Kidney epithelial cell (primary cell): ENCODE measurements around the gene SCPEP1. TPM values are rescaled to one million over a fixed set of nuclear protein-coding genes. Genes with fewer than 3 reads are reported as not detected.

ENCODE experiments used
- DNase-seq: peaks from one replicate; pipeline ENCODE4 v3.0.0-alpha.2; 2010; ENCODE audit warnings: low read depth
- H3K27me3 ChIP-seq: 2 replicates; pipeline ENCODE4 v1.6.0; 2011; ENCODE audit warnings: low read length; ENCODE audit not compliant: control insufficient read depth, insufficient read depth
- H3K36me3 ChIP-seq: 2 replicates; pipeline ENCODE4 v1.5.1; 2011; ENCODE audit warnings: low read length; ENCODE audit not compliant: control insufficient read depth, insufficient read depth
- H3K4me3 ChIP-seq: 2 replicates; pipeline ENCODE4 v1.5.1; 2011; ENCODE audit warnings: low read depth, mild to moderate bottlenecking, control low read depth, low read length
- CTCF ChIP-seq: IDR thresholded peaks from 2 replicates; pipeline ENCODE4 v1.5.1; 2011; ENCODE audit warnings: mild to moderate bottlenecking, moderate library complexity, low read length, control low read depth, inconsistent platforms; ENCODE audit not compliant: insufficient read depth, poor library complexity, severe bottlenecking
- total RNA-seq: library from RNA; depleted of rRNA; stranded (reverse); fragments of >200 nt; gene quantifications from 2 replicates; pipeline ENCODE4 v1.2.3, GENCODE V29; 2015

The SCPEP1 gene
- total RNA-seq, 1 donor from 2014 or later: 24.8 TPM

- no peak for DNase-seq
- TF ChIP-seq CTCF: no peak
- H3K36me3 ChIP-seq: no peaks in the 10 kb centered on the region
- H3K27me3 ChIP-seq: peaks cover 14% of the 10 kb centered on the region
- H3K4me3 ChIP-seq: no peak overlapping the region
Observed at GRCh38 chr17:57050306-57050705, 72.4 kb downstream of the SCPEP1 start.

- TF ChIP-seq CTCF: no peak
- DNase-seq: no peak
- Histone ChIP-seq H3K4me3 (no peak overlapping the region), H3K27me3 (no peaks in the 10 kb centered on the region), H3K36me3 (no peaks in the 10 kb centered on the region)
Observed at GRCh38 chr17:57051886-57052361, 74.0 kb downstream of the SCPEP1 start.

Other genes with a start within 250 kb of the SCPEP1 start
- 0.34 and 0.50 TPM in 2 replicates for gene C17orf67, start 144.2 kb upstream of the SCPEP1 start, total RNA-seq
- 7.0 and 8.1 TPM in 2 replicates for gene DGKE, start 144.0 kb upstream of the SCPEP1 start, total RNA-seq
- gene TRIM25, start 64.1 kb upstream of the SCPEP1 start, total RNA-seq: 97.1 and 115 TPM in 2 replicates
- 13.6 and 19.3 TPM in 2 replicates for gene COIL, start 17.1 kb upstream of the SCPEP1 start, total RNA-seq
- 28.6 and 32.6 TPM in 2 replicates for gene AKAP1, start 107.1 kb downstream of the SCPEP1 start, total RNA-seq